ENCODE results near the gene SPIRE1.

GRCh38 chr18:12417687-12418086 lies 240.2 kb downstream of the SPIRE1 start:
- TF ChIP-seq, protein P1, sequence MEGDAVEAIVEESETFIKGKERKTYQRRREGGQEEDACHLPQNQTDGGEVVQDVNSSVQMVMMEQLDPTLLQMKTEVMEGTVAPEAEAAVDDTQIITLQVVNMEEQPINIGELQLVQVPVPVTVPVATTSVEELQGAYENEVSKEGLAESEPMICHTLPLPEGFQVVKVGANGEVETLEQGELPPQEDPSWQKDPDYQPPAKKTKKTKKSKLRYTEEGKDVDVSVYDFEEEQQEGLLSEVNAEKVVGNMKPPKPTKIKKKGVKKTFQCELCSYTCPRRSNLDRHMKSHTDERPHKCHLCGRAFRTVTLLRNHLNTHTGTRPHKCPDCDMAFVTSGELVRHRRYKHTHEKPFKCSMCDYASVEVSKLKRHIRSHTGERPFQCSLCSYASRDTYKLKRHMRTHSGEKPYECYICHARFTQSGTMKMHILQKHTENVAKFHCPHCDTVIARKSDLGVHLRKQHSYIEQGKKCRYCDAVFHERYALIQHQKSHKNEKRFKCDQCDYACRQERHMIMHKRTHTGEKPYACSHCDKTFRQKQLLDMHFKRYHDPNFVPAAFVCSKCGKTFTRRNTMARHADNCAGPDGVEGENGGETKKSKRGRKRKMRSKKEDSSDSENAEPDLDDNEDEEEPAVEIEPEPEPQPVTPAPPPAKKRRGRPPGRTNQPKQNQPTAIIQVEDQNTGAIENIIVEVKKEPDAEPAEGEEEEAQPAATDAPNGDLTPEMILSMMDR (conservative IDR thresholded peaks at IDR 0.05; ENCODE audit: low read length), result no peak
- no peak for TF ChIP-seq EZH2phosphoT487 (IDR thresholded peaks at IDR 0.05; ENCODE audit: borderline replicate concordance, low read depth, low read length)
